ENCODE data around the gene ANKRD1.

ANKRD1 gene

DNA sequence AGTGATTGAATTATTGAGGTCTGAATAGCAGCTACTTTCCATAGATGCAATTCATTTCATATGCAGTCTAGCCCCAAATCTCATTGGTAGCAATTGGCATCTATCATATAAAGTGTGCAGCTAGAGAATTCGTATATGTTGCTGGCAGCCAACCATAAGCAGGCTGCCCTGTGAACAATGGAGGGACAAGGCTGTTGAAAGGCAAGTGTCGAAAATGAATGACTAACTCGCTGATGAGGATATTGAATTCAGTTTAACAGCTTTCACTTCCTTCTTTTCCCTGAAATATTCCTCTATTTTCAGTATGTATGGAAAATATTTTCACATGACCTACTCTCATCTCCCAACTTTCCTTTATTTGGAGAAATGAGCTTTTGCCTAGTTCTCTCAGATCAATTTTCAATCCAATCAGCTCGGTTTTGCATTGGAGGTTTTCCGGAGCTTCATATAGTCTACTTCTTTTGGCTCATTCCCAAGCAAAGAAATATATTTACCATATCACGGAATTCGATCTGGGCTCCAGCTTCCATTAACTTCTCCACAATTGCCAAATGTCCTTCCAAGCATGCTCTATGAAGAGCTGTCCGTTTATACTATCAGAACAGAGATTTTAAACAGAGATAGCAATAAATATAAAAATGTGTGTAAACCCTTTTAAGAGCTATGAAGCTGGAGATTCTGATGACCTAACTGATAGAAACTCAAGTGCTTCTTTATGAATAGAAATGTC is 3.5 kb downstream of the ANKRD1 start:
- in situ Hi-C loops (cut with MboI; ENCODE audit: low sequenced_read_pairs, unreplicated experiment), result loop anchor here (10.0 kb wide), 1 partner anchor 327 kb away; no protein-coding TSS in a partner anchor
- TF ChIP-seq, protein P1, sequence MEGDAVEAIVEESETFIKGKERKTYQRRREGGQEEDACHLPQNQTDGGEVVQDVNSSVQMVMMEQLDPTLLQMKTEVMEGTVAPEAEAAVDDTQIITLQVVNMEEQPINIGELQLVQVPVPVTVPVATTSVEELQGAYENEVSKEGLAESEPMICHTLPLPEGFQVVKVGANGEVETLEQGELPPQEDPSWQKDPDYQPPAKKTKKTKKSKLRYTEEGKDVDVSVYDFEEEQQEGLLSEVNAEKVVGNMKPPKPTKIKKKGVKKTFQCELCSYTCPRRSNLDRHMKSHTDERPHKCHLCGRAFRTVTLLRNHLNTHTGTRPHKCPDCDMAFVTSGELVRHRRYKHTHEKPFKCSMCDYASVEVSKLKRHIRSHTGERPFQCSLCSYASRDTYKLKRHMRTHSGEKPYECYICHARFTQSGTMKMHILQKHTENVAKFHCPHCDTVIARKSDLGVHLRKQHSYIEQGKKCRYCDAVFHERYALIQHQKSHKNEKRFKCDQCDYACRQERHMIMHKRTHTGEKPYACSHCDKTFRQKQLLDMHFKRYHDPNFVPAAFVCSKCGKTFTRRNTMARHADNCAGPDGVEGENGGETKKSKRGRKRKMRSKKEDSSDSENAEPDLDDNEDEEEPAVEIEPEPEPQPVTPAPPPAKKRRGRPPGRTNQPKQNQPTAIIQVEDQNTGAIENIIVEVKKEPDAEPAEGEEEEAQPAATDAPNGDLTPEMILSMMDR (IDR thresholded peaks at IDR 0.05; ENCODE audit: borderline replicate concordance, control extremely low read depth, extremely low read depth, insufficient read depth, missing control alignments), result no peak
- no peak for DNase-seq (ENCODE audit: low spot score)

DNA sequence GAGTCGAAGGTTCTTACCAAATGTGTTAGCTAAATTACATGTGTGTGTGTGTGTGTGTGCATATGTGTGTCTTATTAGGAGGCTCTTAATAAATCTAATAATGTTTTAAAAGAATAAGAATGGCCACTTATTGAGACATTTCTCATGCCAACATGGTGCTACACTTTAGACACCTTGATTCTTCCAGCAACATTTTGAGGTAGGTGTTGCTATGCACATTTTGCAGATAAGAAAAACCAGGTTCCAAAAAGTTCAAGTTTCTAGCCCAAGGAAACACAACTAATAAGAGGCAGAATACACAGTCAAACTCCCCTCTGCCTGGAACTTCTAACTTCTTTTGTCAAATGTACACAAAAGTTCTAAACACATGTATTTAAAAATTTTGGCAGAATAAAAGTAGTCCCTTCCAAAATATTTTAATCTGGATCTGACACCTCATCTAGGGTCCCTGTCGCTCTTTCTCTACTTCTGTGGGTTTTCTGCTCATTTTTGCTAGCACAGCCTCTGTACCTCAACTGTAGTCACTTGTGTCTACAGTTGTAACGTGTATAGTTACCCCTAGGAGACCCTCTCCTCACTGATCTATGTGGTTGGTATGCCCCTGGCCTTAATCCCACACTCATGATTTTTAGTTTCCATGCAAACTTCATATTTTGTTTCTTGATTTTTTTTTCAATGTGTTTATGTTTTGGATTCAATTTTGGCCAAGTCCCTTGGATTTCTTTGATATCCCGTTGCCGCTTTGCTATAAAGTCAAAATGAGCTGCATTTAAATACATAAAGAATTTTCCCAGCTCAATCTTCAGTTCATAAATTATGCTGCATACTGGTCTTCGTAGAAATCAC is 4.3 kb downstream of the ANKRD1 start:
- TF ChIP-seq, protein P1 (IDR thresholded peaks at IDR 0.05; ENCODE audit: borderline replicate concordance, control extremely low read depth, extremely low read depth, insufficient read depth, missing control alignments), result no peak
- in situ Hi-C loops (cut with MboI; ENCODE audit: low sequenced_read_pairs, unreplicated experiment), result loop anchor here (10.0 kb wide), 1 partner anchor 328 kb away; no protein-coding TSS in a partner anchor
- DNase-seq (ENCODE audit: low spot score), result no peak

DNA sequence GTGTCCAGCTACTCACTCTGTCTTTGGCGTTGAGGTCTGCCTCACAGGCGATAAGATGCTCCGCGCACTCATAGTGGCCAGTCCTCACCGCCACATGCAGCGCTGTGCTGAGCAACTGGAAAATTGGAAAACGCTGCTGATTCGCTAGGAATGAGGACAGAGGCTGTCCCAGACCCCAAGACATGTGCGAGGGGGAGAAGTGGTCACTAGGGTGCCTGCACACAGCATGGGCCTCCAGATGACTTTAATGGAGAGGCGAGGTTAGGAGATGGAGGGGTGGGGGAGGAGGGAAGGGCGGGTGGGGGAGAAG is 5.2 kb downstream of the ANKRD1 start:
- TF ChIP-seq, protein P1 (IDR thresholded peaks at IDR 0.05; ENCODE audit: borderline replicate concordance, control extremely low read depth, extremely low read depth, insufficient read depth, missing control alignments), result no peak
- in situ Hi-C loops (cut with MboI; ENCODE audit: low sequenced_read_pairs, unreplicated experiment), result loop anchor here (10.0 kb wide), 1 partner anchor 329 kb away; no protein-coding TSS in a partner anchor
- DNase-seq (ENCODE audit: low spot score), result no peak

DNA sequence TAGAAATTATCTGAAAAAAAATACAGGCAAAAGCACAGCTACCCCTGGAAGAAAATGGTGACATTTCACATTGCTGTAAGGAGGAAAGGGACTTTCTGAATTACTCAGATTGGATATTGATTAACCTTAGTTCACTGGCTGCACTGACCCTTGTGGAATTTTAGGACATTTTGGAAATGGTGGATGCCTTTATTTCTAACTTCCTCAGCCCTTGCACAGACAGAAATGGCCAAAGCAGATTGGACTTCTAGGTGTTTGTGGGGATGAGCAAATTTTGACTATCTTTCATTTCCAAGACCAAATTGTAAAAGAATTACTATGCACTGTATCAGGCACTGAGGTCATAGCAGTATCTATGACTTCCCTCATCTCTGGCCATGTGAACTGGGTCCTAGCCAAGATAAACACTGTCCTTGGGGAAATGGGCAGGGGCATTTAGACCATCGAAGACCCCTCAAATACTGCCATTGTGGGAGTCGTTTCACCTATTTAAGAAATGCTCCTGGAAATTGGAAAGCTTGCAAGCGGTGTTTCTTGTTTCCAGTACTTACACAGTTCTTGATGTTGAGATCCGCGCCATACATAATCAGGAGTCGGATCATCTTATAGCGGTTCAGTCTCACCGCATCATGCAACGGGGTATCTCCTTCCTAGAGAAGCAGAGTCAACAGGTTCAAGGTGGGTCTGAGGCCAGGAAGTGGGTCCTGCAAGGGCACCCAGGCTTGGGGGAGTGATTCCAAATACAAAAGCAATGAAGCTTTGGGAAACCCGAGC is 5.7 kb downstream of the ANKRD1 start:
- no peak for DNase-seq (ENCODE audit: low spot score)
- in situ Hi-C loops (cut with MboI; ENCODE audit: low sequenced_read_pairs, unreplicated experiment), result loop anchor here (10.0 kb wide), 1 partner anchor 330 kb away; no protein-coding TSS in a partner anchor
- TF ChIP-seq, protein P1 (IDR thresholded peaks at IDR 0.05; ENCODE audit: borderline replicate concordance, control extremely low read depth, extremely low read depth, insufficient read depth, missing control alignments), result no peak

DNA sequence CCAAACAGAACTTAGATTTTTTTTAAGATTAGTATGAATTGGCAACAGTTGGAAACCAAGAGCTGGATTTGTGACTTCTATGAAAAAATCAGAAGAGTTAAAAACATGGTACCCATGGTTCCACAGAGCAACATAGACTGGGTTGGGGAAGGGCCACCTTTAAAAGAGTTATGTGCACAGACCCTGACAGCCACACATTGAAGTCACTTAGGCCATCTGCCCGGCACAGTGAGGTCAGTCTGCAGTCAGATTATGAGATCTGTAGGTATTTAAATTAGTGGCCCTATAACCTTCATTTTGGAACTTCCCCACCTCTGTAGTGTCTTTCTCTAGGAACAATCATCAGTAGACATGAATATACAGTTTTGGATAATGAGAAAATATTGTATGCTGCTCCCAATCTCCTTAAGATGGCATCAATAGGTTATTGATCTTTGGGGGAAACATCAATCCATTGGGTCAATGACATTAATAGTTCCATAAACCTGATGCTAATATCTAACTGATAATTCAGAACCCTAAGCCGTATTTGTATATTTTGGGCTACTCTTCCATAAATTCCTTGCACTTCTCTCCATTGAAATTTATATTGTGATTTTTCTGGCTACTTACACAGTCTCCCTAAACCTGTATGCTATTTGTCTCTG is 7.0 kb downstream of the ANKRD1 start:
- in situ Hi-C loops (cut with MboI; ENCODE audit: low sequenced_read_pairs, unreplicated experiment), result loop anchor here (10.0 kb wide), 1 partner anchor 331 kb away; no protein-coding TSS in a partner anchor
- no peak for DNase-seq (ENCODE audit: low spot score)

More for the DNA sequence above, 7.0 kb downstream of the ANKRD1 start:
- TF ChIP-seq, protein P1 (IDR thresholded peaks at IDR 0.05; ENCODE audit: borderline replicate concordance, control extremely low read depth, extremely low read depth, insufficient read depth, missing control alignments), result no peak

All from GM13976 (cell line).